ENCODE results near the gene SMARCA1. TPM values are rescaled to one million over a fixed set of nuclear protein-coding genes. Genes with fewer than 3 reads are reported as not detected.

The SMARCA1 gene
- total and polyA plus RNA-seq, 2 experiments from 2014 or later: 30.1 to 51.8 TPM

GRCh38 chrX:129452523-129452922, 70.8 kb downstream of the SMARCA1 start (continued):
- no peak for TF ChIP-seq ZNF462 (CRISPR knock-in tag; IDR thresholded peaks at IDR 0.05)
- no peak for TF ChIP-seq NANOG (IDR thresholded peaks at IDR 0.05; ENCODE audit: borderline replicate concordance)
- TF ChIP-seq EZH2phosphoT487 (IDR thresholded peaks at IDR 0.05; ENCODE audit: unreplicated experiment): no peak
- TF ChIP-seq REST (IDR thresholded peaks at IDR 0.05; ENCODE audit: unreplicated experiment): no peak
- TF ChIP-seq JUNB (IDR thresholded peaks at IDR 0.05; ENCODE audit: unreplicated experiment): no peak
- TF ChIP-seq CREB1 (CRISPR knock-in tag; IDR thresholded peaks at IDR 0.05; ENCODE audit: low read depth): no peak
- TF ChIP-seq ZNF331 (CRISPR knock-in tag; IDR thresholded peaks at IDR 0.05; ENCODE audit: low read depth): no peak
- no peak for TF ChIP-seq EZH2 (IDR thresholded peaks at IDR 0.05; ENCODE audit: low read depth, unreplicated experiment)
